OCI-LY1 (cell line): ENCODE measurements around the gene EGFL8.
"Not testable (repeated sequence)": the region's sequence is repeated elsewhere in the genome, so short reads cannot be mapped to it uniquely, and the experiment has no call there.

Source experiments
- CTCF ChIP-seq: fragments of 200-600 bp; sonication (generic), shearing (Covaris generic); IDR thresholded peaks from 2 replicates; pipeline ENCODE4 v1.5.1; 2017; ENCODE audit warnings: mild to moderate bottlenecking, antibody characterized with exemption, low read length, moderate library complexity, mixed read lengths
- EZH2 ChIP-seq: fragments of 200-600 bp; sonication (generic), shearing (Covaris generic); IDR thresholded peaks from 2 replicates; pipeline ENCODE4 v1.8.0; 2017; ENCODE audit warnings: borderline replicate concordance, mixed run types, mild to moderate bottlenecking, antibody characterized with exemption, low read length, moderate library complexity, mixed read lengths

- not testable (repeated sequence) for TF ChIP-seq CTCF, EZH2
Measured at GRCh38 chr6:32211432-32211831, 47.0 kb downstream of the EGFL8 start.
